ENCODE measurements around the gene ANXA10. TPM values are rescaled to one million over a fixed set of nuclear protein-coding genes. Genes with fewer than 3 reads are reported as not detected.

ANXA10 gene
- total RNA-seq, 1 donor from 2014 or later, result not detected

Other genes starting within 250 kb of the ANXA10 start
- gene DDX60, start 226.2 kb downstream of the ANXA10 start, total RNA-seq (ENCODE audit: insufficient read depth, low replicate concordance), result 22.9 TPM

All from umbilical cord (tissue), 1 donor.